HG03575 (cell line): ENCODE data around the gene SLC25A12.
"Not testable (repeated sequence)": the region's sequence is repeated elsewhere in the genome, so short reads cannot be mapped to it uniquely, and the experiment has no call there.

Experiments
- ATAC-seq: cut with Tn5 transposase; IDR thresholded peaks from one replicate; pipeline ENCODE4 v1.9.1; 2021; ENCODE audit not compliant: unreplicated experiment, insufficient number of reproducible peaks, low FRiP score; ENCODE audit errors: extremely low read depth

Gene SLC25A12

GRCh38 chr2:171837736-171838135 is 56.3 kb downstream of the SLC25A12 start:
- ATAC-seq: no peak

GRCh38 chr2:171836146-171836910 is 57.7 kb downstream of the SLC25A12 start:
- ATAC-seq: no peak

GRCh38 chr2:171835386-171835785 is 58.7 kb downstream of the SLC25A12 start:
- no peak for ATAC-seq

- ATAC-seq: no peak
Measured at GRCh38 chr2:171834286-171834685, 59.8 kb downstream of the SLC25A12 start.

GRCh38 chr2:171832489-171832888 is 61.6 kb downstream of the SLC25A12 start:
- ATAC-seq: no peak

- no peak for ATAC-seq
Measured at GRCh38 chr2:171830039-171830438, 64.0 kb downstream of the SLC25A12 start.

- ATAC-seq: no peak
Measured at GRCh38 chr2:171824086-171824485, 70.0 kb downstream of the SLC25A12 start.

GRCh38 chr2:171822525-171823322 is 71.3 kb downstream of the SLC25A12 start:
- ATAC-seq: no peak

- no peak for ATAC-seq
Measured at GRCh38 chr2:171819453-171819852, 74.6 kb downstream of the SLC25A12 start.

GRCh38 chr2:171814883-171815282 is 79.2 kb downstream of the SLC25A12 start:
- ATAC-seq: no peak

- no peak for ATAC-seq
Measured at GRCh38 chr2:171814174-171814573, 79.9 kb downstream of the SLC25A12 start.

- ATAC-seq: no peak
Measured at GRCh38 chr2:171813729-171814128, 80.3 kb downstream of the SLC25A12 start.

GRCh38 chr2:171813126-171813525 is 80.9 kb downstream of the SLC25A12 start:
- ATAC-seq: no peak

GRCh38 chr2:171811245-171811628 is 82.8 kb downstream of the SLC25A12 start:
- ATAC-seq: no peak

GRCh38 chr2:171810422-171811244 is 83.4 kb downstream of the SLC25A12 start:
- ATAC-seq: no peak

GRCh38 chr2:171808885-171809284 is 85.2 kb downstream of the SLC25A12 start:
- not testable (repeated sequence) for ATAC-seq

- no peak for ATAC-seq
Measured at GRCh38 chr2:171807831-171808393, 86.1 kb downstream of the SLC25A12 start.

GRCh38 chr2:171807119-171807518 is 86.9 kb downstream of the SLC25A12 start:
- no peak for ATAC-seq

GRCh38 chr2:171804456-171804855 is 89.6 kb downstream of the SLC25A12 start:
- no peak for ATAC-seq
